ENCODE measurements around the gene THAP2. TPM values are rescaled to one million over a fixed set of nuclear protein-coding genes. Genes with fewer than 3 reads are reported as not detected.
"Not testable (repeated sequence)": the region's sequence is repeated elsewhere in the genome, so short reads cannot be mapped to it uniquely, and the experiment has no call there.

Gene THAP2
- total RNA-seq, 6 experiments from 2014 or later: 3.8 to 5.1 (median 4.4) TPM

GRCh38 chr12:71691504-71692129, 27.5 kb downstream of the THAP2 start:
- Mint-ChIP-seq H3K27ac (no peak overlapping the region), H3K9me3 (no peaks in the 10 kb centered on the region), H3K4me1 (ENCODE audit: low read depth) (peaks cover 17% of the 10 kb centered on the region), H3K27me3 (ENCODE audit: insufficient read depth) (no peaks in the 10 kb centered on the region), H3K4me3 (no peak overlapping the region), H3K36me3 (ENCODE audit: low read depth) (no peaks in the 10 kb centered on the region)
- TF ChIP-seq CTCF (IDR thresholded peaks at IDR 0.05): no peak
- no peak for DNase-seq

- Mint-ChIP-seq H3K36me3 (ENCODE audit: low read depth) (peaks cover 5% of the 10 kb centered on the region), H3K27ac (no peak overlapping the region), H3K27me3 (ENCODE audit: insufficient read depth) (no peaks in the 10 kb centered on the region), H3K9me3 (no peaks in the 10 kb centered on the region), H3K4me1 (ENCODE audit: low read depth) (peaks cover 6% of the 10 kb centered on the region), H3K4me3 (no peak overlapping the region)
- TF ChIP-seq CTCF (IDR thresholded peaks at IDR 0.05): no peak
- no peak for DNase-seq
Observed at GRCh38 chr12:71693126-71693525, 29.0 kb downstream of the THAP2 start.

GRCh38 chr12:71693651-71694050, 29.6 kb downstream of the THAP2 start:
- not testable (repeated sequence) for H3K36me3 Mint-ChIP-seq (ENCODE audit: low read depth); DNase-seq; H3K27me3 Mint-ChIP-seq (ENCODE audit: insufficient read depth); H3K9me3 Mint-ChIP-seq; H3K4me3 Mint-ChIP-seq; H3K4me1 Mint-ChIP-seq (ENCODE audit: low read depth); H3K27ac Mint-ChIP-seq

- no peak for DNase-seq
- H3K4me1 Mint-ChIP-seq (ENCODE audit: low read depth): no peaks in the 10 kb centered on the region; the same call in 1 of the 2 replicates
- H3K9me3 Mint-ChIP-seq: no peaks in the 10 kb centered on the region
- no peak overlapping the region for H3K4me3 Mint-ChIP-seq
- peaks cover 13% of the 10 kb centered on the region for H3K36me3 Mint-ChIP-seq (ENCODE audit: low read depth)
- H3K27ac Mint-ChIP-seq: no peak overlapping the region
- TF ChIP-seq CTCF (IDR thresholded peaks at IDR 0.05): no peak
- no peaks in the 10 kb centered on the region for H3K27me3 Mint-ChIP-seq (ENCODE audit: insufficient read depth)
Observed at GRCh38 chr12:71694099-71694820, 30.2 kb downstream of the THAP2 start.

- Mint-ChIP-seq H3K9me3 (no peaks in the 10 kb centered on the region), H3K27ac (no peak overlapping the region), H3K4me1 (ENCODE audit: low read depth) (no peaks in the 10 kb centered on the region; the same call in 1 of the 2 replicates), H3K4me3 (no peak overlapping the region), H3K36me3 (ENCODE audit: low read depth) (peaks cover 23% of the 10 kb centered on the region), H3K27me3 (ENCODE audit: insufficient read depth) (no peaks in the 10 kb centered on the region; the same call in 1 of the 2 replicates)
- no peak for DNase-seq
- no peak for TF ChIP-seq CTCF (IDR thresholded peaks at IDR 0.05)
Observed at GRCh38 chr12:71695782-71696181, 31.7 kb downstream of the THAP2 start.

GRCh38 chr12:71702181-71702580, 38.1 kb downstream of the THAP2 start:
- H3K4me1 Mint-ChIP-seq (ENCODE audit: low read depth): peaks cover 10% of the 10 kb centered on the region; the same call in 1 of the 2 replicates
- H3K27ac Mint-ChIP-seq: peak overlapping the region; percentile 38; the same call in 1 of the 2 replicates
- H3K9me3 Mint-ChIP-seq; H3K4me3 Mint-ChIP-seq; DNase-seq; H3K27me3 Mint-ChIP-seq (ENCODE audit: insufficient read depth): not testable (repeated sequence)
- H3K36me3 Mint-ChIP-seq (ENCODE audit: low read depth): peaks cover 27% of the 10 kb centered on the region

Measured in HFFc6 (cell line).